GM15510 (cell line): ENCODE results near the gene PLCXD1.

Experiments
- POLR2A ChIP-seq: IDR thresholded peaks from 3 replicates; pipeline ENCODE4 v1.6.1; 2011; ENCODE audit warnings: borderline replicate concordance; ENCODE audit not compliant: insufficient read length; ENCODE audit errors: extremely low read depth

PLCXD1 gene

GRCh38 chrX:290476-291166 lies 9.4 kb downstream of the PLCXD1 start:
- no peak for TF ChIP-seq POLR2A

GRCh38 chrX:291411-291901 lies 10.3 kb downstream of the PLCXD1 start:
- no peak for TF ChIP-seq POLR2A

DNA sequence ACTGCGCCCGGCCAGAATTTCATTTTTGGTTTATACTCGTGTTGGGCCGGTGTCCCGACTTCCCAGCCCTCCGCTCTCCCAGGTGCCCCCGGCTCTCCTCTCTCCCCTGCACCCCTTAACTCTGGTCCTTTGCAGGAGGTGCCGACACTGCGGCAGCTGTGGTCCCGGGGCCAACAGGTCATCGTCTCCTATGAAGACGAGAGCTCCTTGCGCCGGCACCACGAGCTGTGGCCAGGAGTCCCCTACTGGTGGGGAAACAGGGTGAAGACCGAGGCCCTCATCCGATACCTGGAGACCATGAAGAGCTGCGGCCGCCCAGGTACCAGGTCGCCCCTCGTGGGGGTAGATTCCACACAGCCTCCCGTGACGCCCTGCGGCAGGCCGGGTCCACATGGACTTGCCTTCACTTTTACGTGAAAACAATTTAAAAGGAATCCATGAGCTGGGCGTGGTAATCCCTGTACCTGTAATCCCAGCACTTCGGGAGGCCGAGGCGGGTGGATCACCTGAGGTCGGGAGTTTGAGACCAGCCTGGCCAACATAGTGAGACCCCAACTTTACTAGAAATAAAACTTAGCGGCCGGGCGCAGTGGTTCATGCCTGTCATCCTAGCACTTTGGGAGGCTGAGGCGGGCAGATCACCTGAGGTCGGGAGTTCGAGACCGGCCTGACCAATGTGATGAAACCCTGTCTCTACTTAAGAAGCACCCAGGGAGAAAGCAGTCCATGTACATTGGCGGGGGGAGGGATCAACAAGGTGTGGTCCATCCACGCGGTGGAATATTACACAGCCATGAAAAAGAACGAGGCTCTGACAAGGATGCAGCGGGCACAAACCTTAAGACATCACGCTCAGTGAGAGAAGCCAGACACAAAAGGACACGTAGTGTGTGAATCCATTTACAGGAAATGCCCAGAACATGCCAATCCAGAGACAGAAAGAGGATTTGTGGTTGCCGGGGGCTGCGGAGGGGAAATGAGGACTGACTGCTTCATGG lies 12.0 kb downstream of the PLCXD1 start:
- TF ChIP-seq POLR2A, result no peak

DNA sequence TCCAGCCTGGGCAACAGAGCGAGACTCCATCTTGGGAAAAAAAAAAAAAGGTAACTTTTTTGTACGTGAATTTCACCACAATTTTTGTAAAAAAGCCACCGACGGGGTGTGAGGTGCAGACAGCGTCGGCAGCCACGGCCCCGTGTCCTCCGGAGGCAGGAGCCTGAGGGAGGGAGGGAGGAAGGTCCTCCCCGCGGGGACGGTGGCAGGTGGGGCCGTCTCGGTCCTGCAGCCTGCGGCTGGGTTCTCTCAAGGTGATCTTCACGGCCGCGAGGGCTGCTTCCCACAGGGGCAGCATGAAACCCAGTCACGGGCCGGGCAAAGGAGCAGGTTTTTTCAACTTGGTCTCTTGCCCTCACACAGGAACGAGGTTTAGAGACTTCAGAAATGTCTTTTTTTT lies 14.0 kb downstream of the PLCXD1 start:
- TF ChIP-seq POLR2A, result no peak

- no peak for TF ChIP-seq POLR2A
Observed at GRCh38 chrX:298993-299392, 17.8 kb downstream of the PLCXD1 start.

DNA sequence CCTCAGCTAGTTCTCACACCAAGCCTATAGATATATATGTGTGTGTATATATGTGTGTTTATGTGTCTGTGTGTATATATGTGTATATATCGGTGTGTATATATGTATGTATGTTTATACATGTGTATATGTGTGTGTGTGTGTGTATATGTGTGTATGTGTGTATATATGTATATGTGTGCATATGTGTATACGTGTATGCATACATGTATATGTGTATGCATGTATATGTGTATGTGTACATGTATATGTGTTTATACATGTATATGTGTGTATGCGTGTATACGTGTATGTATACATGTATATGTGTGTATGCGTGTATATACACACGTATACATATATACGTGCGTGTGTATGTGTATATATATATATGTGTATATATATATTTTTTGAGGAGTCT lies 19.2 kb downstream of the PLCXD1 start:
- no peak for TF ChIP-seq POLR2A

DNA sequence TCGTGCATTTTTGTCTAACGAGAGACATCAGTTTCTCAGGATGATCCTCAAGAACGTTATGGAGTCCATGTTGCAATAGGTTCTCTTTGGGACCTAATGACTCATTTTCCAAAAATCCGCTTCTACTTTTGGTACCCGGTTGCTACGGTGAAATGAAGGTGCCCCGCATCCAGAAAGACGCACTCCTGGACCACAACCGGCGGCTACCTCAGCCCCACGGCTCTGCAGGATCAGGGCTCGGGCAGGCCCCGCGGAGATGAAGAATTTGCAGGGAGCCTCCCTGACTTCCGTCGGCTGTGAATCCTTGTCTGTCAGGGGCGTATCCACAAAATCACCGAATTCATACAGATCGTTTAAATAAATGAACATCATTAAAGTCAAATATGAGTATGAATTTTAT lies 21.8 kb downstream of the PLCXD1 start:
- TF ChIP-seq POLR2A, result no peak

DNA sequence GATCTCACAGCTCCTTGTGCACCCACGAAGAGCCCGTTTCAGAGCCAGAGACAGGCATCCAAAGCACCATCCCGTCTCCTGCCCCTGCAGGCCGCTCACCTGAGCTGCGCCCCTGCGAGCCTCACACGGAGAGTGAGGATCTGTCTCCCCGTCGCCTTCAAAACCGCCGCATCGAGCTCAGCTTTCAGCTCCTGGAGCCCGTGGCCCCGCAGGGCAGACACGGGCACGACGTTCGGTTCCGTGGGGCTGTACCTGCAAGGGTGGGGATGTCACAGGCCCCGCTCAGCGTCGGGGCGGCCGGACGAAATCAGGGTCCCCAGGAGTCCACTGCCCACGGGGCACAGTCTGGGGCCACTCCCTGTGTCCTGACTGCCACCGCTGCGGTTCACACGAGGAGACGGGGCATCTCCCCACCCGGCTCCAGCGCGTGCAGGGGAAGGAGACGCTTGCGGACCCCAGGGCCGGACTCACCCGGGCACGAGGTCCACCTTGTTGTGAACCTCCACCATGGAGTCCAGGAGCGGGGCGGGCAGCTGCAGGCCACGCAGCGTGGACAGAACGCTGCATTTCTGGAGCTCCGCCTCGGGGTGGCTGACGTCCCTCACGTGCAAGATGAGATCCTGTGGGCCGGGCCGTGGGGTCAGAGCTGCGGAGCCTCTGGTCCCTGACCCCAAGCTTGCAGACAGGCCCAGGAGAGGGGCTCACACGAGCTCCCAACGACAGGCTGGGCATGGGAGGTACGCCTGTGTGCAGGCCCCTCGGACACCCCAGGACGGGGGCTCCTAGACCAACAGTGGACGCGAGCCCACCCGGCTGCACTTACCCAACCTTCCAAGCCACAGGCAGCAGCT lies 26.3 kb downstream of the PLCXD1 start:
- no peak for TF ChIP-seq POLR2A

GRCh38 chrX:308821-309520 lies 27.8 kb downstream of the PLCXD1 start:
- no peak for TF ChIP-seq POLR2A

GRCh38 chrX:310621-311155 lies 29.5 kb downstream of the PLCXD1 start:
- no peak for TF ChIP-seq POLR2A

GRCh38 chrX:311156-312129 lies 30.3 kb downstream of the PLCXD1 start:
- TF ChIP-seq POLR2A, result no peak

GRCh38 chrX:312621-313331 lies 31.6 kb downstream of the PLCXD1 start:
- TF ChIP-seq POLR2A, result no peak
